ENCODE data around the gene ZNF593OS. TPM values are rescaled to one million over a fixed set of nuclear protein-coding genes. Genes with fewer than 3 reads are reported as not detected.

The ZNF593OS gene
- total RNA-seq, 3 donors from 2014 or later, result not detected

- Histone ChIP-seq H3K27me3 (no peaks in the 10 kb centered on the region), H3K4me1 (no peaks in the 10 kb centered on the region), H3K36me3 (no peaks in the 10 kb centered on the region), H3K4me3 (no peak overlapping the region), H3K27ac (no peak overlapping the region), H3K9me3 (no peaks in the 10 kb centered on the region)
- no peak for DNase-seq (ENCODE audit: low spot score in 2 of 2)
- intact Hi-C loops (cut with DNase I; ENCODE audit: low total_unique reads), result no loop called here
- no peak for TF ChIP-seq POLR2A (IDR thresholded peaks at IDR 0.05)
- no peak for TF ChIP-seq CTCF (IDR thresholded peaks at IDR 0.05)
- no peak for TF ChIP-seq POLR2AphosphoS5 (IDR thresholded peaks at IDR 0.05)
Measured at GRCh38 chr1:26187882-26188281, 16.2 kb upstream of the ZNF593OS start.

GRCh38 chr1:26184883-26185282 is 13.3 kb upstream of the ZNF593OS start:
- intact Hi-C loops (cut with DNase I; ENCODE audit: low total_unique reads), result no loop called here
- no peak overlapping the region for H3K4me3 ChIP-seq
- H3K27me3 ChIP-seq, result no peaks in the 10 kb centered on the region
- no peak overlapping the region for H3K27ac ChIP-seq
- no peaks in the 10 kb centered on the region for H3K4me1 ChIP-seq
- no peaks in the 10 kb centered on the region for H3K36me3 ChIP-seq
- TF ChIP-seq CTCF (IDR thresholded peaks at IDR 0.05) (no peak), POLR2AphosphoS5 (IDR thresholded peaks at IDR 0.05) (no peak), POLR2A (IDR thresholded peaks at IDR 0.05) (no peak)
- no peaks in the 10 kb centered on the region for H3K9me3 ChIP-seq
- no peak for DNase-seq (ENCODE audit: low spot score in 2 of 2)

- no peak for TF ChIP-seq POLR2A (IDR thresholded peaks at IDR 0.05)
- TF ChIP-seq POLR2AphosphoS5 (IDR thresholded peaks at IDR 0.05), result no peak
- no peak for TF ChIP-seq CTCF (IDR thresholded peaks at IDR 0.05)
- H3K4me1 ChIP-seq, result no peaks in the 10 kb centered on the region
- H3K9me3 ChIP-seq, result no peaks in the 10 kb centered on the region
- no peak overlapping the region for H3K4me3 ChIP-seq
- intact Hi-C loops (cut with DNase I; ENCODE audit: low total_unique reads), result no loop called here
- H3K27me3 ChIP-seq, result no peaks in the 10 kb centered on the region
- H3K27ac ChIP-seq, result no peak overlapping the region
- no peaks in the 10 kb centered on the region for H3K36me3 ChIP-seq
- no peak for DNase-seq (ENCODE audit: low spot score in 2 of 2)
Measured at GRCh38 chr1:26184086-26184485, 12.5 kb upstream of the ZNF593OS start.

GRCh38 chr1:26182383-26182696 is 10.7 kb upstream of the ZNF593OS start:
- Histone ChIP-seq H3K27ac (no peak overlapping the region), H3K36me3 (no peaks in the 10 kb centered on the region), H3K4me3 (no peak overlapping the region), H3K4me1 (no peaks in the 10 kb centered on the region), H3K27me3 (no peaks in the 10 kb centered on the region), H3K9me3 (no peaks in the 10 kb centered on the region)
- intact Hi-C loops (cut with DNase I; ENCODE audit: low total_unique reads), result no loop called here
- TF ChIP-seq CTCF (IDR thresholded peaks at IDR 0.05), result no peak
- TF ChIP-seq POLR2A (IDR thresholded peaks at IDR 0.05), result no peak
- no peak for TF ChIP-seq POLR2AphosphoS5 (IDR thresholded peaks at IDR 0.05)
- no peak for DNase-seq (ENCODE audit: low spot score in 2 of 2)

GRCh38 chr1:26181586-26182382 is 10.2 kb upstream of the ZNF593OS start:
- Histone ChIP-seq H3K4me3 (no peak overlapping the region), H3K27me3 (no peaks in the 10 kb centered on the region), H3K36me3 (no peaks in the 10 kb centered on the region), H3K4me1 (no peaks in the 10 kb centered on the region), H3K27ac (no peak overlapping the region), H3K9me3 (no peaks in the 10 kb centered on the region)
- intact Hi-C loops (cut with DNase I; ENCODE audit: low total_unique reads), result no loop called here
- no peak for TF ChIP-seq POLR2A (IDR thresholded peaks at IDR 0.05)
- no peak for TF ChIP-seq CTCF (IDR thresholded peaks at IDR 0.05)
- no peak for TF ChIP-seq POLR2AphosphoS5 (IDR thresholded peaks at IDR 0.05)
- DNase-seq (ENCODE audit: low spot score in 2 of 2), result no peak

All from breast epithelium (tissue), 4 donors.